ENCODE measurements around the gene SLX9.

DNA sequence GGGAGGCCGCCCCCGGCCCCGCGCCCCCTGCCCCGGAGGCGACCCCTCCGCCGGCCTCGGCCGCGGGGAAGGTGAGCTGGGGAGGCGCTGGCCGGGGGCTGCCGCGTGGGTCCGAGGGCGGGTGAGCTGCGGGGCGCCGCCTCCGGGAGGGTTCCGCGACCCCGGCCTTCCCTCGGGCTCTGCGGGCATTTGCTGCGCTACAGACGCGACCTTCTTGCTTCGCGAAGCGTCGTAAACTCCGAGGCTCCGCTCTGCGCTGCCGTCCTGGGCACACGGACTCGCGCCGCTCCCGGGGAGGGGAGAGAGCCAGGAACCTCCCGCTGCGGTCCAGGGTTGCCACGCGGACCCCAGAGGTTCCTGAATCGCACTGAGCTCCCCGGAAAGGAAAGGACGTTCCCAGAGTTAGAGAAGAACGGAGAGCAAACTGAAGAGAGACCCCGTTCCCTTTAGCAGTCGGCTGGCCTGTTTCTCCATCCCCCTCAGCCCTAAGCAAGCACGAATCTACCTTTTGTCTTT is 345 bp downstream of the SLX9 start:
- TF ChIP-seq CTCF (IDR thresholded peaks at IDR 0.05; ENCODE audit: low read length) (no peak), EZH2 (IDR thresholded peaks at IDR 0.05; ENCODE audit: borderline replicate concordance, low read length) (no peak)
